Neural cell (in vitro differentiated cells): ENCODE results near the gene HRAS. TPM values are rescaled to one million over a fixed set of nuclear protein-coding genes. Genes with fewer than 3 reads are reported as not detected.

Experiments used
- H2AFZ ChIP-seq: fragments of 200-600, 300-800 bp; sonication (generic), shearing (Covaris generic); 2 replicates; pipeline ENCODE4 v1.6.0; 2014; ENCODE audit warnings: low read depth, mild to moderate bottlenecking, antibody characterized with exemption, low read length, moderate library complexity
- H3F3A ChIP-seq: fragments of 200-600 bp; shearing (Covaris generic); 2 replicates; pipeline ENCODE4 v1.6.1; 2016; ENCODE audit warnings: mild to moderate bottlenecking, moderate library complexity, mixed read lengths, antibody characterized with exemption, low read length; ENCODE audit not compliant: insufficient read depth, poor library complexity, severe bottlenecking
- H3K27ac ChIP-seq: fragments of 200-600, 300-800 bp; sonication (generic), shearing (Covaris generic); 2 replicates; pipeline ENCODE4 v1.5.1; 2014; ENCODE audit warnings: mild to moderate bottlenecking, low read length, moderate library complexity
- H3K27me3 ChIP-seq: fragments of 300-800, 200-600 bp; sonication (generic), shearing (Covaris generic); 2 replicates; pipeline ENCODE4 v1.6.0; 2014; ENCODE audit warnings: mild to moderate bottlenecking, low read depth, low read length, moderate library complexity; ENCODE audit not compliant: insufficient read depth
- H3K36me3 ChIP-seq: fragments of 300-800, 200-600 bp; sonication (generic), shearing (Covaris generic); 2 replicates; pipeline ENCODE4 v1.5.1; 2014; ENCODE audit warnings: mild to moderate bottlenecking, antibody characterized with exemption, low read length, moderate library complexity; ENCODE audit not compliant: insufficient read depth
- H3K4me2 ChIP-seq: fragments of 300-800, 200-600 bp; sonication (generic), shearing (Covaris generic); 2 replicates; pipeline ENCODE4 v1.6.0; 2014; ENCODE audit warnings: mild to moderate bottlenecking, low read length
- H3K4me3 ChIP-seq: fragments of 300-800, 200-600 bp; sonication (generic), shearing (Covaris generic); 2 replicates; pipeline ENCODE4 v1.5.1; 2014; ENCODE audit warnings: mild to moderate bottlenecking, low read length, moderate library complexity
- H3K79me2 ChIP-seq: fragments of 200-600 bp; shearing (Covaris generic); replicated peaks from 2 replicates; pipeline ENCODE4 v1.6.0; 2014; ENCODE audit warnings: mild to moderate bottlenecking, low read length, moderate library complexity; ENCODE audit not compliant: insufficient read depth
- H3K9ac ChIP-seq: fragments of 300-800, 200-600 bp; sonication (generic), shearing (Covaris generic); 2 replicates; pipeline ENCODE4 v1.6.1; 2016; ENCODE audit warnings: mild to moderate bottlenecking, low read length, mixed read lengths
- H3K9me2 ChIP-seq: fragments of 200-600 bp; shearing (Covaris generic); 2 replicates; pipeline ENCODE4 v1.6.1; 2016; ENCODE audit warnings: mild to moderate bottlenecking, low read length, mixed read lengths; ENCODE audit not compliant: insufficient read depth
- H3K9me3 ChIP-seq: fragments of 200-600, 300-800 bp; sonication (generic), shearing (Covaris generic); 2 replicates; pipeline ENCODE4 v1.6.1; 2016; ENCODE audit warnings: mild to moderate bottlenecking, mixed run types, low read length, moderate library complexity, mixed read lengths
- H4K20me1 ChIP-seq: fragments of 200-600 bp; shearing (Covaris generic); 2 replicates; pipeline ENCODE4 v1.6.1; 2016; ENCODE audit warnings: mild to moderate bottlenecking, mixed run types; ENCODE audit not compliant: insufficient read depth
- EP300 ChIP-seq: fragments of 450-650 bp; conservative IDR thresholded peaks from 2 replicates; pipeline ENCODE4 v1.6.1; 2014; ENCODE audit warnings: antibody characterized with exemption, mild to moderate bottlenecking, moderate library complexity; ENCODE audit not compliant: poor library complexity, severe bottlenecking
- EZH2 ChIP-seq: fragments of 200-600, 300-800 bp; shearing (Covaris generic), sonication (generic); IDR thresholded peaks from 2 replicates; pipeline ENCODE4 v1.6.1; 2014; ENCODE audit warnings: antibody characterized with exemption, low read length, borderline replicate concordance, mild to moderate bottlenecking; ENCODE audit not compliant: insufficient read depth, poor library complexity, severe bottlenecking
- MXI1 ChIP-seq: fragments of 450-650 bp; conservative IDR thresholded peaks from 2 replicates; pipeline ENCODE4 v1.6.1; 2014; ENCODE audit warnings: antibody characterized with exemption, mild to moderate bottlenecking; ENCODE audit not compliant: poor library complexity, severe bottlenecking
- POLR2AphosphoS5 ChIP-seq: IDR thresholded peaks from 2 replicates; pipeline ENCODE4 v1.6.1; 2012
- RAD21 ChIP-seq: fragments of 450-650 bp; conservative IDR thresholded peaks from 2 replicates; pipeline ENCODE4 v1.6.1; 2014; ENCODE audit warnings: antibody characterized with exemption, mild to moderate bottlenecking, moderate library complexity
- REST ChIP-seq: IDR thresholded peaks from 2 replicates; pipeline ENCODE4 v1.6.1; 2012; ENCODE audit warnings: borderline replicate concordance
- SMC3 ChIP-seq: fragments of 450-650 bp; conservative IDR thresholded peaks from 2 replicates; pipeline ENCODE4 v1.6.1; 2014; ENCODE audit warnings: antibody characterized with exemption, mild to moderate bottlenecking, moderate library complexity; ENCODE audit not compliant: poor library complexity
- TAF1 ChIP-seq: IDR thresholded peaks from 2 replicates; pipeline ENCODE4 v1.6.1; 2012; ENCODE audit warnings: low read depth
- polyA plus RNA-seq: library from polyadenylated mRNA; depleted of rRNA; stranded (reverse); fragments of >200 nt; gene quantifications from 2 replicates; pipeline ENCODE4 v1.2.3, GENCODE V29; 2014
- TF ChIP-seq, protein P1 (sequence below): fragments of 450-650 bp; IDR thresholded peaks from 2 replicates; pipeline ENCODE4 v1.5.1; 2014; ENCODE audit warnings: antibody characterized with exemption, mild to moderate bottlenecking, moderate library complexity; ENCODE audit not compliant: poor library complexity, severe bottlenecking

The HRAS gene
- polyA plus RNA-seq, 1 donor from 2014 or later, result 120 TPM

DNA sequence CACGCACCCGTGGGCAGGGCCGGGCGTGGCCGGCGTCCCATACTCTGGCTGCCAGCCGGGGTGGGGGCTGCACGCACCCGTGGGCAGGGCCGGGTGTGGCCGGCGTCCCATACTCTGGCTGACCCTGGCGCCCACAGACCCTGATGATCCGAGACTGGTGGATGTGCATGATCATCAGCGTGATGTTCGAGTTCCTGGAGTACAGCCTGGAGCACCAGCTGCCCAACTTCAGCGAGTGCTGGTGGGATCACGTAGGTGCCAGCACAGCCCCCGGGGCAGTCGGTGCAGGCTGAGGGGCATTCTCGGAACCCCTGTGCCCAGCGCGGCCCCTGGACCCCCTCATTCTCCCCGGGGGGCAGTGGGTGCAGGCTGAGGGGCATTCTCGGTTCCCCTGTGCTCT, 47.3 kb downstream of the HRAS start:
- H3K4me2 ChIP-seq, result no peak overlapping the region
- H3K4me3 ChIP-seq, result no peak overlapping the region
- H3K9ac ChIP-seq, result no peak overlapping the region
- H3K27ac ChIP-seq, result no peak overlapping the region
- H4K20me1 ChIP-seq, result no peaks in the 10 kb centered on the region
- no peaks in the 10 kb centered on the region for H3K9me3 ChIP-seq
- TF ChIP-seq MXI1 (no peak), EP300 (no peak), RAD21 (no peak), EZH2 (no peak), POLR2AphosphoS5 (no peak), REST (no peak), SMC3 (no peak), TAF1 (no peak)
- TF ChIP-seq, protein P1, sequence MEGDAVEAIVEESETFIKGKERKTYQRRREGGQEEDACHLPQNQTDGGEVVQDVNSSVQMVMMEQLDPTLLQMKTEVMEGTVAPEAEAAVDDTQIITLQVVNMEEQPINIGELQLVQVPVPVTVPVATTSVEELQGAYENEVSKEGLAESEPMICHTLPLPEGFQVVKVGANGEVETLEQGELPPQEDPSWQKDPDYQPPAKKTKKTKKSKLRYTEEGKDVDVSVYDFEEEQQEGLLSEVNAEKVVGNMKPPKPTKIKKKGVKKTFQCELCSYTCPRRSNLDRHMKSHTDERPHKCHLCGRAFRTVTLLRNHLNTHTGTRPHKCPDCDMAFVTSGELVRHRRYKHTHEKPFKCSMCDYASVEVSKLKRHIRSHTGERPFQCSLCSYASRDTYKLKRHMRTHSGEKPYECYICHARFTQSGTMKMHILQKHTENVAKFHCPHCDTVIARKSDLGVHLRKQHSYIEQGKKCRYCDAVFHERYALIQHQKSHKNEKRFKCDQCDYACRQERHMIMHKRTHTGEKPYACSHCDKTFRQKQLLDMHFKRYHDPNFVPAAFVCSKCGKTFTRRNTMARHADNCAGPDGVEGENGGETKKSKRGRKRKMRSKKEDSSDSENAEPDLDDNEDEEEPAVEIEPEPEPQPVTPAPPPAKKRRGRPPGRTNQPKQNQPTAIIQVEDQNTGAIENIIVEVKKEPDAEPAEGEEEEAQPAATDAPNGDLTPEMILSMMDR, result no peak
- no peaks in the 10 kb centered on the region for H3K27me3 ChIP-seq
- H3K36me3 ChIP-seq, result no peaks in the 10 kb centered on the region
- H3F3A ChIP-seq, result no peaks in the 10 kb centered on the region
- H3K9me2 ChIP-seq, result no peaks in the 10 kb centered on the region
- no peaks in the 10 kb centered on the region for H3K79me2 ChIP-seq
- H2AFZ ChIP-seq, result no peak overlapping the region

GRCh38 chr11:487571-488021, 47.8 kb downstream of the HRAS start:
- no peak for TF ChIP-seq RAD21
- TF ChIP-seq REST, result no peak
- TF ChIP-seq TAF1, result no peak
- TF ChIP-seq EZH2, result no peak
- TF ChIP-seq SMC3, result no peak
- TF ChIP-seq POLR2AphosphoS5, result no peak
- TF ChIP-seq EP300, result no peak
- TF ChIP-seq, protein P1, result no peak
- TF ChIP-seq MXI1, result no peak
- H3K36me3 ChIP-seq, result no peaks in the 10 kb centered on the region

More at GRCh38 chr11:487571-488021, 47.8 kb downstream of the HRAS start:
- no peak overlapping the region for H2AFZ ChIP-seq
- no peak overlapping the region for H3K4me3 ChIP-seq
- no peaks in the 10 kb centered on the region for H3K9me3 ChIP-seq
- no peak overlapping the region for H3K9ac ChIP-seq
- no peak overlapping the region for H3K27ac ChIP-seq
- no peaks in the 10 kb centered on the region for H4K20me1 ChIP-seq
- H3K9me2 ChIP-seq, result no peaks in the 10 kb centered on the region
- no peaks in the 10 kb centered on the region for H3K27me3 ChIP-seq
- H3K79me2 ChIP-seq, result no peaks in the 10 kb centered on the region
- H3F3A ChIP-seq, result no peaks in the 10 kb centered on the region
- no peak overlapping the region for H3K4me2 ChIP-seq
